ENCODE data around the gene ASPM. TPM values are rescaled to one million over a fixed set of nuclear protein-coding genes. Genes with fewer than 3 reads are reported as not detected.
A peak's percentile ranks its signal among the peaks of the same experiment; 100 is the strongest.

Gene ASPM
- polyA plus RNA-seq, 2 of the 4 experiments (the other 2 are of a cell fraction) = 19.0 to 35.5 TPM

DNA sequence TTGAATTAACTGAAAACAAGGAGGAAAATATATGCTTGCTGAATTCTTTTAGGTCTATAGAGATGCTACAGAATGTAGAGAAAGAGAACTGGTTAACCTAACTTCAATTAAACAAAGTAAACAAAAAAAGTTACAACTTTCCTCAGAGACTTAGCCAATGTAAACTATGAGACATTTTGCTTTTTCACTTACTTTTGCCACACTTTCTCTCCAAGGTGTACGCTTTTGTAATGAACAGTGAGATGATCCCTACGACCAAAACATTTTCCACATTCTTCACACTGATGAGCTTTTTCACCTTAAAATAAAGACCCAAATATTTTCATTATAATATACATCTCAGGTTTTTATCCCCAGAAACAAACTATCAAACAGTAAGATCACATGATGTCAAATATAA is 28.3 kb upstream of the ASPM start:
- FAIRE-seq = no peak
- Histone ChIP-seq H3K4me3 (no peak overlapping the region), H3K27ac (peak overlapping the region; percentile 61 to 79; a peak in 5 of 6 replicates), H3K9me3 (no peaks in the 10 kb centered on the region), H3K4me1 (peaks cover 71% of the 10 kb centered on the region), H3K4me2 (peak overlapping the region; percentile 46)
- no peak for ATAC-seq
- ChIA-PET POLR2A (no interaction called here), CTCF (no interaction called here)
- TF ChIP-seq GATA3 (IDR thresholded peaks at IDR 0.05; ENCODE audit: borderline replicate concordance) (no peak), TFCP2L1 (CRISPR knock-in tag; IDR thresholded peaks at IDR 0.05) (no peak), RAD21 (conservative IDR thresholded peaks at IDR 0.05 in 1 of 2, IDR thresholded peaks at IDR 0.05 in 1 of 2) (no peak), RFX5 (IDR thresholded peaks at IDR 0.05) (no peak), HOXA7 (CRISPR knock-in tag; IDR thresholded peaks at IDR 0.05) (no peak), ZNF302 (CRISPR knock-in tag; IDR thresholded peaks at IDR 0.05) (no peak), CHD4 (IDR thresholded peaks at IDR 0.05; ENCODE audit: borderline replicate concordance) (no peak), MAZ (IDR thresholded peaks at IDR 0.05; ENCODE audit: borderline replicate concordance, low read depth, low read length) (no peak), RNF2 (IDR thresholded peaks at IDR 0.05; ENCODE audit: borderline replicate concordance, low read depth) (no peak), ZC3H11A (IDR thresholded peaks at IDR 0.05) (no peak), RARB (CRISPR knock-in tag; IDR thresholded peaks at IDR 0.05) (no peak)
- TF ChIP-seq, protein P1, sequence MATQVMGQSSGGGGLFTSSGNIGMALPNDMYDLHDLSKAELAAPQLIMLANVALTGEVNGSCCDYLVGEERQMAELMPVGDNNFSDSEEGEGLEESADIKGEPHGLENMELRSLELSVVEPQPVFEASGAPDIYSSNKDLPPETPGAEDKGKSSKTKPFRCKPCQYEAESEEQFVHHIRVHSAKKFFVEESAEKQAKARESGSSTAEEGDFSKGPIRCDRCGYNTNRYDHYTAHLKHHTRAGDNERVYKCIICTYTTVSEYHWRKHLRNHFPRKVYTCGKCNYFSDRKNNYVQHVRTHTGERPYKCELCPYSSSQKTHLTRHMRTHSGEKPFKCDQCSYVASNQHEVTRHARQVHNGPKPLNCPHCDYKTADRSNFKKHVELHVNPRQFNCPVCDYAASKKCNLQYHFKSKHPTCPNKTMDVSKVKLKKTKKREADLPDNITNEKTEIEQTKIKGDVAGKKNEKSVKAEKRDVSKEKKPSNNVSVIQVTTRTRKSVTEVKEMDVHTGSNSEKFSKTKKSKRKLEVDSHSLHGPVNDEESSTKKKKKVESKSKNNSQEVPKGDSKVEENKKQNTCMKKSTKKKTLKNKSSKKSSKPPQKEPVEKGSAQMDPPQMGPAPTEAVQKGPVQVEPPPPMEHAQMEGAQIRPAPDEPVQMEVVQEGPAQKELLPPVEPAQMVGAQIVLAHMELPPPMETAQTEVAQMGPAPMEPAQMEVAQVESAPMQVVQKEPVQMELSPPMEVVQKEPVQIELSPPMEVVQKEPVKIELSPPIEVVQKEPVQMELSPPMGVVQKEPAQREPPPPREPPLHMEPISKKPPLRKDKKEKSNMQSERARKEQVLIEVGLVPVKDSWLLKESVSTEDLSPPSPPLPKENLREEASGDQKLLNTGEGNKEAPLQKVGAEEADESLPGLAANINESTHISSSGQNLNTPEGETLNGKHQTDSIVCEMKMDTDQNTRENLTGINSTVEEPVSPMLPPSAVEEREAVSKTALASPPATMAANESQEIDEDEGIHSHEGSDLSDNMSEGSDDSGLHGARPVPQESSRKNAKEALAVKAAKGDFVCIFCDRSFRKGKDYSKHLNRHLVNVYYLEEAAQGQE (IDR thresholded peaks at IDR 0.05) = no peak
- TF ChIP-seq, protein P2, sequence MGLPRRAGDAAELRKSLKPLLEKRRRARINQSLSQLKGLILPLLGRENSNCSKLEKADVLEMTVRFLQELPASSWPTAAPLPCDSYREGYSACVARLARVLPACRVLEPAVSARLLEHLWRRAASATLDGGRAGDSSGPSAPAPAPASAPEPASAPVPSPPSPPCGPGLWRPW (IDR thresholded peaks at IDR 0.05) = no peak
- no peak for DNase-seq (ENCODE audit: low read depth in 1 of 2, low spot score in 1 of 2)
- 41% methylated on average over 2 of the region's 2 CpGs for WGBS (ENCODE audit: missing lambda C conversion rate)

DNA sequence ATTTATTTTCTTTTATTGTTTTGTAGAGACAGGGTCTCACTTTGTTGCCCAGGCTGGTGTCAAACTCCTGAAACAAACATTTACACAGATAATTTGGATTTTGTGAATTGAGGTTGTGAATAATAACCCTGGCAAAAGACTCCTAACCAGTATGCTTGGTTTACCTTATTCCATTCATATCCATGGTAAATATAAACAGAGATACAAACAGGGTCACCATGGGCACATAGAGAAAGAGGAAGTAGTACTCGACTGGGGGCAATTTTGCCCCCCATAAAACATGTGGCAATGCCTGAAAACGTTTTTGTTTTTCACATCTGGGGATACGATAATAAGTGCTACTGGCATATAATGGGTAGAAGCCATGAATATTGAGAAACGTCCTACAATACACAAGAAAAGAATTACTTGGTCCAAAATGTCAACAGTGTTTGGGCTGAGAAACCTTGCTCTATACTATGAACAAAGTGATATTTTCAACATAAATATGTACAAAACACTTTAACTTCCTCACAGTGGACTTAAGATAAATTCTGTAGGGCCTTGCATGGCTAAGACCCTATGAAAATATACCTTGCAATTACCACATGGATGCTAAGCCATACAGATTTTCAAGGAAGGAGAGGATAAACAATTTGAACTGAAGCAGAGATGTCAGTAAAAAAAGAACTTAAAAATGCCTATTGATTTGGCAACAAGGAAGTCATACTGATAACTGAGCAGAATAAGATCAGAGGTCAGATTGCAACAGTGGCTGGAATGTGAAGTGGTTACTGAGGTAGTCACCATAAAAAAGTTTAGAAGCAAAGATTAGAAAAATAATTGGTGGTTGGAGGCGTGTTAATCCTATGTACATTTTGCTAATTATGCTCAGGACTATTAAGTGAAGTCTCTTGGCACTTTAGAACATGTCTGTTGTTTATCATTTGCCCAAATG is 27.4 kb upstream of the ASPM start:
- ChIA-PET POLR2A (no interaction called here), CTCF (interaction anchor here (0.6 kb wide), 1 partner anchor 1119 kb away, joined by 4 read pairs; no protein-coding TSS in a partner anchor)
- 32% methylated on average over 5 of the region's 5 CpGs for WGBS (ENCODE audit: missing lambda C conversion rate)
- no peak for TF ChIP-seq FOSL2 (IDR thresholded peaks at IDR 0.05)
- peak; percentile 55; the same call in 1 of the 2 replicates for TF ChIP-seq FOSL2 (CRISPR knock-in tag; IDR thresholded peaks at IDR 0.05)
- no peak for TF ChIP-seq TP53 (CRISPR knock-in tag; IDR thresholded peaks at IDR 0.05)
- peak; percentile 24; the same call in 1 of the 2 replicates for TF ChIP-seq GATA3 (IDR thresholded peaks at IDR 0.05; ENCODE audit: borderline replicate concordance)
- TF ChIP-seq CEBPB (IDR thresholded peaks at IDR 0.05) = peak; percentile 84 to 89
- TF ChIP-seq, protein P2 (IDR thresholded peaks at IDR 0.05) = 0 out of 2 replicates have a peak, but pooled peaks have one; percentile 37
- no peak for FAIRE-seq
- H3K4me1 ChIP-seq = peaks cover 66% of the 10 kb centered on the region
- peak; percentile 68 to 76; a peak in 5 of 6 replicates for ATAC-seq
- no peak overlapping the region for H3K4me3 ChIP-seq
- H3K4me2 ChIP-seq = peak overlapping the region; percentile 46
- no peaks in the 10 kb centered on the region for H3K9me3 ChIP-seq
- peak in 1 of 2 experiments; percentile 68 for DNase-seq (ENCODE audit: low read depth in 1 of 2, low spot score in 1 of 2)
- H3K27ac ChIP-seq = peak overlapping the region; percentile 61 to 79

DNA sequence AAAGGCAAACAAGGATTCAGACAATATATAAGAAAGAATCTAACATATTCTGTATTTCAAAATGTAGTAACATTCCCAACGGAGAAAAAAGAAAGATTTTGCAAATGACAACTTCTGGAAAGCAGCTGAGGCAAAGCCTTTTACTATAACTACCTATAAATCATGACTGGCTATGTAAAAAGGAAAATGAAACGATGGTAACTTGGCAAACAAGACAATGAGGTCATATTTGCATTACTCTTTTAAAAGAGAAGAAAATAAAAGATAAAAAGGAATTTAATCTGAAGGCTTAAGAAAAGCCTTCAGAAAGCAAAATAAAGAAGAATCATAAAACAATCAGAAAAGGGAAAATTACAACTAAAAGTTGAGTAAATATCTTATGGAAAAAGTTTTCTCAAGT is 25.1 kb upstream of the ASPM start:
- peaks cover 58% of the 10 kb centered on the region for H3K4me1 ChIP-seq
- no peak overlapping the region for H3K4me3 ChIP-seq
- peak overlapping the region; percentile 56 for H3K4me2 ChIP-seq
- no peak for ATAC-seq
- peak overlapping the region in 1 of 2 experiments; percentile 3; a peak in 1 of 6 replicates for H3K27ac ChIP-seq
- TF ChIP-seq ZSCAN20 (CRISPR knock-in tag; IDR thresholded peaks at IDR 0.05) = no peak
- TF ChIP-seq HDAC2 (IDR thresholded peaks at IDR 0.05) = no peak
- TF ChIP-seq ZC3H11A (IDR thresholded peaks at IDR 0.05) = no peak
- no peak for TF ChIP-seq CEBPB (IDR thresholded peaks at IDR 0.05)
- no peak for TF ChIP-seq POLR2AphosphoS2 (conservative IDR thresholded peaks at IDR 0.05; ENCODE audit: low read length)
- H3K9me3 ChIP-seq = no peaks in the 10 kb centered on the region
- WGBS (ENCODE audit: missing lambda C conversion rate) = 25% methylated on average over 2 of the region's 2 CpGs
- ChIA-PET POLR2A (no interaction called here), CTCF (no interaction called here)
- no peak for DNase-seq (ENCODE audit: low read depth in 1 of 2, low spot score in 1 of 2)
- no peak for FAIRE-seq
